Measurements from ENCODE around the gene GSTT2. TPM values are rescaled to one million over a fixed set of nuclear protein-coding genes. Genes with fewer than 3 reads are reported as not detected.

Gene GSTT2
- polyA plus RNA-seq, 1 donor, result 0.32 TPM

- DNase-seq (ENCODE audit: low read depth), result no peak
Observed at GRCh38 chr22:24008381-24009226, 28.7 kb downstream of the GSTT2 start.

GRCh38 chr22:24009227-24010017, 29.5 kb downstream of the GSTT2 start:
- DNase-seq (ENCODE audit: low read depth), result no peak

- DNase-seq (ENCODE audit: low read depth), result no peak
Observed at GRCh38 chr22:24010018-24010391, 30.1 kb downstream of the GSTT2 start.

- no peak for DNase-seq (ENCODE audit: low read depth)
Observed at GRCh38 chr22:24011735-24012068, 31.8 kb downstream of the GSTT2 start.

- DNase-seq (ENCODE audit: low read depth), result no peak
Observed at GRCh38 chr22:24016156-24016555, 36.2 kb downstream of the GSTT2 start.

- DNase-seq (ENCODE audit: low read depth), result no peak
Observed at GRCh38 chr22:24021304-24021703, 41.4 kb downstream of the GSTT2 start.

GRCh38 chr22:24023204-24023789, 43.4 kb downstream of the GSTT2 start:
- DNase-seq (ENCODE audit: low read depth), result no peak

- DNase-seq (ENCODE audit: low read depth), result no peak
Observed at GRCh38 chr22:24024354-24024753, 44.4 kb downstream of the GSTT2 start.

GRCh38 chr22:24025475-24025874, 45.5 kb downstream of the GSTT2 start:
- no peak for DNase-seq (ENCODE audit: low read depth)

GRCh38 chr22:24026056-24026455, 46.1 kb downstream of the GSTT2 start:
- DNase-seq (ENCODE audit: low read depth), result no peak

GRCh38 chr22:24026733-24027132, 46.8 kb downstream of the GSTT2 start:
- no peak for DNase-seq (ENCODE audit: low read depth)

- no peak for DNase-seq (ENCODE audit: low read depth)
Observed at GRCh38 chr22:24027389-24027975, 47.5 kb downstream of the GSTT2 start.

- no peak for DNase-seq (ENCODE audit: low read depth)
Observed at GRCh38 chr22:24027991-24028390, 48.1 kb downstream of the GSTT2 start.

- DNase-seq (ENCODE audit: low read depth), result no peak
Observed at GRCh38 chr22:24028533-24028932, 48.6 kb downstream of the GSTT2 start.

- no peak for DNase-seq (ENCODE audit: low read depth)
Observed at GRCh38 chr22:24029304-24029703, 49.4 kb downstream of the GSTT2 start.

- no peak for DNase-seq (ENCODE audit: low read depth)
Observed at GRCh38 chr22:24030186-24030702, 50.3 kb downstream of the GSTT2 start.

Other genes starting within 250 kb of the GSTT2 start
- gene ZNF70, start 229.0 kb upstream of the GSTT2 start, polyA plus RNA-seq (ENCODE audit: insufficient read length), result 5.0 TPM
- 0.66 TPM for gene VPREB3, start 225.7 kb upstream of the GSTT2 start, polyA plus RNA-seq (ENCODE audit: insufficient read length)
- gene C22orf15, start 217.1 kb upstream of the GSTT2 start, polyA plus RNA-seq (ENCODE audit: insufficient read length), result 0.33 TPM
- 57.6 TPM for gene CHCHD10, start 212.2 kb upstream of the GSTT2 start, polyA plus RNA-seq (ENCODE audit: insufficient read length)
- gene MMP11, start 207.3 kb upstream of the GSTT2 start, polyA plus RNA-seq (ENCODE audit: insufficient read length), result 9.1 TPM
- 67.8 TPM for gene SMARCB1, start 193.2 kb upstream of the GSTT2 start, polyA plus RNA-seq (ENCODE audit: insufficient read length)
- 0.66 TPM for gene DERL3, start 141.1 kb upstream of the GSTT2 start, polyA plus RNA-seq (ENCODE audit: insufficient read length)
- gene SLC2A11, start 122.3 kb upstream of the GSTT2 start, polyA plus RNA-seq (ENCODE audit: insufficient read length), result 9.8 TPM
- gene MIF, start 85.8 kb upstream of the GSTT2 start, polyA plus RNA-seq (ENCODE audit: insufficient read length), result 131 TPM
- gene GSTT2B, start 18.9 kb upstream of the GSTT2 start, polyA plus RNA-seq (ENCODE audit: insufficient read length), result 3.7 TPM
- gene DDTL, start 13.2 kb upstream of the GSTT2 start, polyA plus RNA-seq (ENCODE audit: insufficient read length), result 4.6 TPM
- gene DDT, start 5.7 kb upstream of the GSTT2 start, polyA plus RNA-seq (ENCODE audit: insufficient read length), result 59.2 TPM
- gene GSTT4, start 25.3 kb downstream of the GSTT2 start, polyA plus RNA-seq (ENCODE audit: insufficient read length), result not detected
- gene CABIN1, start 31.2 kb downstream of the GSTT2 start, polyA plus RNA-seq (ENCODE audit: insufficient read length), result 32.5 TPM
- gene SUSD2, start 201.4 kb downstream of the GSTT2 start, polyA plus RNA-seq (ENCODE audit: insufficient read length), result 0.91 TPM

All from forelimb muscle (tissue), 1 donor.